Measurements from ENCODE around the gene PTPRN2. TPM values are rescaled to one million over a fixed set of nuclear protein-coding genes. Genes with fewer than 3 reads are reported as not detected.

Gene PTPRN2
- total RNA-seq, 1 experiment from 2014 or later = 0.11 TPM

GRCh38 chr7:157514306-157514705 is 1073.3 kb downstream of the PTPRN2 start:
- intact Hi-C loops (cut with micrococcal nuclease; ENCODE audit: unreplicated experiment) = no loop called here
- Histone ChIP-seq H3K27ac (ENCODE audit: low read depth, low read length, poor library complexity, severe bottlenecking) (no peak overlapping the region), H3K27me3 (replicated peaks; ENCODE audit: insufficient read depth, low read depth, low read length, poor library complexity) (peaks cover 25% of the 10 kb centered on the region), H3K36me3 (ENCODE audit: insufficient read depth, low read length, poor library complexity, severe bottlenecking) (no peaks in the 10 kb centered on the region), H3K4me3 (ENCODE audit: low read depth, low read length, poor library complexity, severe bottlenecking) (no peak overlapping the region), H3K9me3 (ENCODE audit: low read depth, low read length, poor library complexity, severe bottlenecking) (no peaks in the 10 kb centered on the region), H3K4me1 (ENCODE audit: insufficient read depth, low read length, poor library complexity, severe bottlenecking) (no peaks in the 10 kb centered on the region)
- ChIA-PET CTCF (no interaction called here), POLR2A (ENCODE audit: low non-redundant PET) (no interaction called here)
- no peak for TF ChIP-seq CTCF (conservative IDR thresholded peaks at IDR 0.05; ENCODE audit: low read depth, low read length)
- TF ChIP-seq EZH2 (IDR thresholded peaks at IDR 0.05; ENCODE audit: borderline replicate concordance, low read depth, low read length, poor library complexity, severe bottlenecking) = no peak
- no peak for DNase-seq (ENCODE audit: low spot score)
- BruUV-seq (replicated peaks) = no TSS peak

- intact Hi-C loops (cut with micrococcal nuclease; ENCODE audit: unreplicated experiment) = no loop called here
- Histone ChIP-seq H3K9me3 (ENCODE audit: low read depth, low read length, poor library complexity, severe bottlenecking) (no peaks in the 10 kb centered on the region), H3K4me1 (ENCODE audit: insufficient read depth, low read length, poor library complexity, severe bottlenecking) (no peaks in the 10 kb centered on the region), H3K36me3 (ENCODE audit: insufficient read depth, low read length, poor library complexity, severe bottlenecking) (no peaks in the 10 kb centered on the region), H3K4me3 (ENCODE audit: low read depth, low read length, poor library complexity, severe bottlenecking) (no peak overlapping the region), H3K27ac (ENCODE audit: low read depth, low read length, poor library complexity, severe bottlenecking) (no peak overlapping the region), H3K27me3 (replicated peaks; ENCODE audit: insufficient read depth, low read depth, low read length, poor library complexity) (peaks cover 28% of the 10 kb centered on the region)
- no TSS peak for BruUV-seq (replicated peaks)
- TF ChIP-seq EZH2 (IDR thresholded peaks at IDR 0.05; ENCODE audit: borderline replicate concordance, low read depth, low read length, poor library complexity, severe bottlenecking) = no peak
- TF ChIP-seq CTCF (conservative IDR thresholded peaks at IDR 0.05; ENCODE audit: low read depth, low read length) = no peak
- POLR2A ChIA-PET (ENCODE audit: low non-redundant PET) = no interaction called here
- DNase-seq (ENCODE audit: low spot score) = no peak
- CTCF ChIA-PET = no interaction called here
These were observed 1073.9 kb downstream of the PTPRN2 start for GRCh38 chr7:157513682-157514081.

GRCh38 chr7:157513162-157513621 is 1074.4 kb downstream of the PTPRN2 start:
- no TSS peak for BruUV-seq (replicated peaks)
- ChIA-PET POLR2A (ENCODE audit: low non-redundant PET) (no interaction called here), CTCF (no interaction called here)
- intact Hi-C loops (cut with micrococcal nuclease; ENCODE audit: unreplicated experiment) = no loop called here
- Histone ChIP-seq H3K4me1 (ENCODE audit: insufficient read depth, low read length, poor library complexity, severe bottlenecking) (no peaks in the 10 kb centered on the region), H3K4me3 (ENCODE audit: low read depth, low read length, poor library complexity, severe bottlenecking) (no peak overlapping the region), H3K27ac (ENCODE audit: low read depth, low read length, poor library complexity, severe bottlenecking) (no peak overlapping the region), H3K9me3 (ENCODE audit: low read depth, low read length, poor library complexity, severe bottlenecking) (no peaks in the 10 kb centered on the region), H3K27me3 (replicated peaks; ENCODE audit: insufficient read depth, low read depth, low read length, poor library complexity) (peaks cover 33% of the 10 kb centered on the region), H3K36me3 (ENCODE audit: insufficient read depth, low read length, poor library complexity, severe bottlenecking) (no peaks in the 10 kb centered on the region)
- no peak for DNase-seq (ENCODE audit: low spot score)
- no peak for TF ChIP-seq EZH2 (IDR thresholded peaks at IDR 0.05; ENCODE audit: borderline replicate concordance, low read depth, low read length, poor library complexity, severe bottlenecking)
- TF ChIP-seq CTCF (conservative IDR thresholded peaks at IDR 0.05; ENCODE audit: low read depth, low read length) = no peak

Data from A673 (cell line).